ENCODE results near the gene TMEM132D.
"Not testable (repeated sequence)": the region's sequence is repeated elsewhere in the genome, so short reads cannot be mapped to it uniquely, and the experiment has no call there.

Gene TMEM132D

DNA sequence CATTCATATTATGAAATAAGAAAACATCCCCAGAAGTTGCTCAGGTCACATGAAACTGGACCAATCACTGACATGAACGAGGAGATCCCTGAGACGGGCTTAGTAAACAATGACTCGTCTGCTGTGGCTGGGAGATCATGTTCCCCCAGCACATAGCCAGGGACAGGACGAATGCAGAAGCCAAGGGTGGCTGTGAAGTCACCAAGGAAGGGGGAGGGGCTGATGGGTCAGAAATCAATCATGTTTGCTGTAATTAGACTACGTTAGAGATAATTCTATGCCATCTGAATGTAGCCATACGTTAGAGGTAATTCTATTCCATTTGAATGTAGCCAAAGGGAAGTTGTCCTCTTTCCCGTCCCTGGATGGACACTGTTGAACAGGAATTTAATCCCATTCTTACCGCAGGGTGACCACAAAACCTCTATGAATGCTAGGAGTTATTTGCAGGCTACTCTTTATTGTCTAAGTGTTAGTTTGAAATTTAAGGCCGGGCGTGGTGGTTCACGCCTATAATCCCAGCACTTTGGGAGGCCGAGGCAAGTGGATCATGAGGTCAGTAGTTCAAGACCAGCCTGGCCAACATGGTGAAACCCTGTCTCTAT, 332.9 kb downstream of the TMEM132D start:
- no peak for DNase-seq

DNA sequence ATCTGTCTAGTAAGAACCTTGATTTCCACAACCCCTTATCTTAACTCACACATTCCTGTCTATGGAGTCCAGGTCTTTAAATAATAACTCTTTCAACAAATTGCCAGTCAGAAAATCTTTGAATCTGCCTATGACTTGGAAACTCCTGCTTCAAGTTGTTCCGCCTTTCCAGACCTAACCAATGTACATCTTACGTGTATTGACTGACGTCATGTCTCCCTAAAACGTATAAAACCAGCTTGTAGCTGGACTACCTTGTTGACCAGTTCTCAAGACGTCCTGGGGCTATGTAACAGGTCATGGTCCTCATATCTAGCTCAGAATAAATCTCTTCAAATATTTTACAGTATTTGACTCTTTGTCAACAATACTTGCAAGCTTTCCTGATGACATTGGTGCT, 337.0 kb downstream of the TMEM132D start:
- DNase-seq = no peak

DNA sequence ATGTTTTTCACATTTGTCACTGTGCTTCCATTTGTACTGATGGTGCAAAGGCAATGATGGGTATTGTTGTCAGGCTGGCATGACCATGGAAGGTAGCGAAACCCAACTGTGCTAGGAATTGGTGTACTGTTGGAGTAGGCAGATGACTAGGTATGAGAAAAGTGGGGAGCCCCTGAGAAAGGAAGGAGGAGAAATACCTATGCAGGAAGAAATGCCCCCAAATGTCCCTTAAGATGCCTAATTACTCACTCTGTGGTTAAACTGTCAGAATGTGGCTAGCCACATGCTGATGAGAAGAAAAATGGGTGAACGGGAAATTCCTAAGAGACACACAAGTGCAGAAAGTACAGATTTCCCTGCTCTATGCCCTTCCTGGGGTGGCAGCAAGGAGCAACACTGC, 339.1 kb downstream of the TMEM132D start:
- no peak for DNase-seq

GRCh38 chr12:129563266-129563665, 340.6 kb downstream of the TMEM132D start:
- no peak for DNase-seq

DNA sequence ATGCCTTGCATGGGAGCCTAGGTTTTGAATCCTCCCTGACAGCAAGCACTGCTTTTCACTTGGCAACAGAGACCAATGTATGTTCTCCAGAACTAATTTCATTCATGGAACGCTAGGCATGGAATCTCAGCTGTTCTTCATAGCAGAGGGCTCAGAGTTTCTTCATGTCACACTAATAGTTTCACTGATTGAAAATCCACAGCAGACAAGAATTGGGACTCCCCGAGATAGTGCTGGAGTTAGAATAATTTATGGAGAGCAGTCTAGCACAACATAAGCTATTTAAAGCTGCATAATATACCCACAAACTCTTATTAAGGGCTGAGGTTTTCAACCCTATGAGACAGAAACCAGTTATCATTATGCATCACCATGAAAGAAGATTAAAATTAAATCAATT, 342.5 kb downstream of the TMEM132D start:
- DNase-seq = no peak

DNA sequence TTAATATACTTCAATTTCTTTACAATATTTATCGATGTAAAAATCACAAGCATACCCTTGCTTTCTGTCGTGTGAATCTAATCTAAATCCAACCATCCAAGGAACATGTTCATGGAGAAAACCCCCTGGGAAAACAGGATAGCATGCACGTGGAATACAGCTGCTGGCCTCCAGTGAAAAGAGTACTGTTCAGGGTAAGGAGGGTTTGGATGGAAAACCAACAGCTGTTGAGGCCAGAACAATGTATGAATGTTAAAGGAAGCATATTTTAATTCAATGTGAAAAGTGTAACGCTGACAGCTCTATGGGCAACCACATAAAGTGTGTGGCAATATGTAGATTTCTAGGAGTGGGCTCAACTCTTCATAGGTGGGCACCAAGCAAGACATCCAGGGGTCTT, 344.0 kb downstream of the TMEM132D start:
- DNase-seq = no peak

- no peak for DNase-seq
Observed at GRCh38 chr12:129558036-129558435, 345.8 kb downstream of the TMEM132D start.

DNA sequence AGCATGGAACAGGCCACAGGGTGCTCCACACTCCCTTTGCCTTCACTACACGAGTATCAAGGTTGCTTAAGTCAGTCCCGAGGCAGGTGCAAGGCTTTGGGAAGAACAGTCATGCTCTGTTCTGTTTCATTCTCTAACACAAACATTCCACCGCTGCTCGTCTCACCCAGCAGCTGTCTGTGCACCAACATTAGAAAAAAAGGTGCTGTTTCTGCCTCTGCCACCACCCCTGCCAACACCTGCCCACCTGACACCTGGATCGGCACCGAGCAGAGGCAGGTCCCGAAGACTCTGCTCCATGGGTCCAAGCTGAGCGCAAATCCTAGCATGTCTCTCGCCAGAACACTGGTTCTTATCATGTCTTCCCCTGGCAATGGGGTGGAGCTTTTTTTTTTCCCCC, 347.7 kb downstream of the TMEM132D start:
- DNase-seq = no peak

DNA sequence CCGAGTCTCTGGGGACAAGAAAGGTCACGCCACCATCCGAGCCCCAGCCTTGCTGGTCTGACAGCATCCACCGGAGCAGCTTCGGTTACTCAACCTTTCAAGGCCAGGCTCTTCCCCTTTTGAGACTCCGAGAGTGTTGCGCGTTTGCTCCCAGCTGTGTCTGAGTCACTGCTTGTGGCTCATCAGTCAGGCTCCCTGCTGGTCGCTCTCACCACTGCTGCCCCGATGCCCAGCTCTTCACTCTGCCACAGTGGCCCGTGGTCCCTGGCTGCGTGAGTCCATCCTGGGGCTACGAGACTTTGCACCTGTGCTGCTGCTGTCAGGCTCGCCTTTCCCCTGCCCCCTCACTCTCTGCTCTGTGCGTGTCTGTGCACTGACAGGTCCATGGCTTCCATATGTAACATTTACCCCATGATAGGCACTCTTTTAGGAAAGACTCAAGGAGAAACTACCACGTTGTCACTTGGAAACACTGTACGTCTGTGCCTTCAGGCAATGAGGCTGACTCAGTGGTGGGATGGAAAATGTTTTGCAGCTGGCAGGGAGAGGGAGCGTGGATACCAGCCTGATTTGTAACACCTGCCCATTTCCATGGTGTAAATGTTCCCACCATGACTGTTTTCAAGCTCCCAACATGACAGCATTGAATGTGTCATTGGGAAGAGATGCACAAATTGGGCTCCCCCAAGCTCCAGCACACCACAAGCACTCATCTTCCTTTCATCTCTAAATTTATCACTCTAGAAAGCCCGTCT, 350.7 kb downstream of the TMEM132D start:
- DNase-seq = no peak

GRCh38 chr12:129551441-129551840, 352.4 kb downstream of the TMEM132D start:
- no peak for DNase-seq

DNA sequence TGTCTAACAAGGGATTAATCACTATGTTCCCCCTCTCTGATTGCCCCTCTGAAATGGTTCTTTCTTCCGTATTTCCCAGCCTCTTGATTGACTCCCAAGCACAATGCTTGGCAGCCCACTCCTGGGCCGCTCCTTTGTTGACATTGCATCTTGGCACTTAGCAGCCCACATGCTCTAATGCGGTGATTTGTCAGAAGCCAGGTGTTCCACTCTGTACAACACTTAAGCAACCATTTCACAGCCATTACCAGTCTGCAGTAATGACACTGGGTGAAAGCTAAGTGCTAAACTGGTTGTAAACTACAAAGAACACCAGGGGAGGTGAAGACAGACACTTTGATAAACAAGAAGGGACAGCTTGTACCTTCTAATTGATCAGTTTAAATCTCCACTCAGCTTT, 353.5 kb downstream of the TMEM132D start:
- DNase-seq = no peak

DNA sequence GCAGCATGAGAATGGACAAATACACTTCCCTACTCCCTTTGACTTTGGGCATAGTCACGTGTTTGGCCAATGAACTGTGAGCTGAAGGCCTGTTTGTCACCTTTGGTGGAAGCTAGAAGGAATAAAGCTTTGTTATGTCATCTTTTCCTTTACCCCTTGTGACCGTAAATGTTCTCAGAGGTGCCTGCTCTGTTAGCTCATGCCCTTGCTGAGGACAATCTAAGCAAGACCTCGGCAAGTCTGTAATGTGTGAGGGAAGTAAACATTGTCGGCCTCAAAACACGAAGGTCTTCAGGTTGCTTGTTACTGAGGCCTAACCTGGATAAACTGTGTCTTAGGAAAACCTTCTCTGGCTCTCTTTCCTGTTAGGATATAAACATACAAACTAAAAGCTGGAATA, 354.2 kb downstream of the TMEM132D start:
- no peak for DNase-seq

GRCh38 chr12:129549020-129549419, 354.8 kb downstream of the TMEM132D start:
- not testable (repeated sequence) for DNase-seq

DNA sequence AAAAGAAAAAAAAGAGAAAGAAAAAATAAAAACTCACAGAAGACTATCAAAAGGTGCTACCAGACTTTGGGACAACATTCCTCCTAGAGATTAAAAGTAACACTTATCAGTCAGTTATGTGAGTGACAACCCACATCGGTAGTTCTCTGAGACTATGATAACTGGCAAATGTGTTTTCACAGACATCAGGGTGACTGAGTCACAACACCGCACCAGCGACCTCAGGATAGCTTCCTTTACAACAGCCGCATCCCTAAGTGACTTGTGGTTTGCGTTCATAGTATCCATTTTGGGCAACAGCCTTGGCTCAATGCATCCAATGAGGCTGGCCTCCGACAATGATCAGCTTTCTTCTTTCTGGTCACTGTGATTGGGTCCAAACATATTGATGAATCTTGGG, 359.1 kb downstream of the TMEM132D start:
- no peak for DNase-seq

DNA sequence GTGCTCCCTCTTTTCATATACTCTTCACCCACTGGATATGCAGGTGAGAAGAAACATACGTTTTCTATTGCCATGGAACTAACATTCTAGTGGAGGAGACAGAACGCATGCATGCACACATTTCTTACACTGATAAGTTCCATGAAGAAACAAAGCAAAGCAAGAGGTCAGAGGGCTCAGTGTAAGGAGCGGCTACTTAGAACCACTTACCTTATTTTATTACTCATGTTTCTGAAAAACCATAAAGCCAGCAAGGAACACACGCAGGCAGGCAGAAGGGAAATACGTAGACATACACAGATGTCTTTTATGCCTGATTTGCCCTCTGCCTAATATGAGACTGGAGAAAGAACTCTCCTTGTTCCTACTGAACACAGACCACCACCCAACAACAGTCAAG, 362.9 kb downstream of the TMEM132D start:
- DNase-seq = no peak

DNA sequence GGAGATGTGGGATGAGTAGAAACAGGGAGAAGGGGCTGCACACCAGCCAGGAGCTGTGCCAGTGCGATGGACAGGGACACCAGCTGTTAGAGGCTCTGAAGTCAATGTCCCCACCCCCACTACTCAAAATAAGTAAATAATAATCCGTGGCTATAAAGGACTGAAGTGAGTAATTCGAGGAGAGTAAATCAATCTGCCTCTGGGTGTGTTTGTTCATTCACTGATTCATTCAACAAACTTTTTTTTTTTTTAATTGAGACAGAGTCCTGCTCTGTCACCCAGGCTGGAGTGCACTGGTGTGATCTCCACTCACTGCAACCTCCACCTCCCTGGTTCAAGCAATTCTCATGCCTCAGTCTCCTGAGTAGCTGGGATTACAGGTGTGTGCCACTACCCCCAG, 363.6 kb downstream of the TMEM132D start:
- no peak for DNase-seq

DNA sequence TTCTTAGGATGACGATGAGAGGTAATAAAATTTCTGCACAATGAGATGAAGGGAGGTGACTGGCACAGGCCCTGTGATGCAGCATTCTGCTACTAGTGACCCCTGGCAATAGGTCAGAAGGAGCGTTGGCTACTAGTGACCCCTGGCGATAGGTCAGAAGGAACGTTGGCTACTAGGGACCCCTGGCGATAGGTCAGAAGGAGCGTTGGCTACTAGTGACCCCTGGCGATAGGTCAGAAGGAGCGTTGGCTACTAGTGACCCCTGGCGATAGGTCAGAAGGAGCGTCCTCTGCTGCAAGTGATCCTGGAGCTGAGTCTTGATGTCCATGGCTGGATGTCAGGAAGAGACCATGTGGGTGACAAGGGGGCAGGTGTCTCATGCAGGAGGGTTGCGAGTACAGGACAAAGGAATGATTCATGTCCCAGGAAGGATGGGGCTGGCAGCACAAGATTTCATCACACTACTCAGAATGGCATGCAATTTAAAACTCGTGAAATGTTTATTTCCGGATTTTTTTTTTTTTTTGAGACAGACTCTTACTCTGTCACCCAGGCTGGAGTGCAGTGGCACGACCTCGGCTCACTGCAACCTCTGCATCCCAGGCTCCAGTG, 365.0 kb downstream of the TMEM132D start:
- not testable (repeated sequence) for DNase-seq

GRCh38 chr12:129538137-129538536, 365.7 kb downstream of the TMEM132D start:
- no peak for DNase-seq

GRCh38 chr12:129534966-129535750, 368.7 kb downstream of the TMEM132D start:
- DNase-seq = no peak

DNA sequence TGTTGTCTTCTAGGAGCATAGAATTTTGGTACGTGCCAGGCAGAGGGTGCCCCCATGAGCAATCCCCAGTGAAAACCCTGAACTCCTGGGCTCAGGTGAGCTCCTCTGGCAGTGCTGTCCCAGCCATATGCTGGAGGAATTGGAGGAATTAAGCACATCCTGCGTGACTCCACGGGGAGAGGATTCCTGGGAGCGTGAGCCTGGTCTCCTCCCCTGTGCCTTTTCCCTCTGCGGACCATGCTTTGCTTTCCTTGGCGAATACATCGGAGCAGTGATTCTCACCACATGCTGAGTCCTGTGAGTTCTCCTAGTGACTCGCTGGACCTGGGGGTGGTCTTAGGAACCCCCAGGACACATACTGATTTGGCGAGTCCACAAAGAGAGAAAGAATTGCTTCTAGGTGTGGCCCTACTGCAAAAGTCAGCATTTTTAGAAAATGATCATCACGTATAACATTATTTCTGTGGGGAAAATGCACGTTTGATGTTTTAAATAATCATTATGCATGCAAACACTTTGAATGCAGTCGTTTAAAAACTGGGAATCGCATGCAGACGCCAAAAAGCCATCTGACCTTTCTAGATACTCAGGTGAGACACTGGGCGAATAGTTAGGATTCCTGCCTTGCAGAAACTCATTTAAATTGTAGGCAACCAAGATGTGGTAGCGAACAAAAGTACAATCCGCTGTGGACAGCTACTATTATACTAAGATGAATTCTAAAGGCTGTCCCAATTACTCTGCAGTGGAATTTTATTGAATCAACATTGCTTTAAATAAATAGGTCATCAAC, 370.9 kb downstream of the TMEM132D start:
- no peak for DNase-seq

- no peak for DNase-seq
Observed at GRCh38 chr12:129532082-129532481, 371.7 kb downstream of the TMEM132D start.

GRCh38 chr12:129530984-129531383, 372.8 kb downstream of the TMEM132D start:
- DNase-seq = no peak

GRCh38 chr12:129530517-129530916, 373.3 kb downstream of the TMEM132D start:
- DNase-seq = no peak

Data from GF-D8 (cell line).